GM18873 (cell line): ENCODE results near the gene MYCBP2.
"Not testable (repeated sequence)": the region's sequence is repeated elsewhere in the genome, so short reads cannot be mapped to it uniquely, and the experiment has no call there.

Experiments used
- ATAC-seq: cut with Tn5 transposase; IDR thresholded peaks from one replicate; pipeline ENCODE4 v1.9.1; 2021; ENCODE audit warnings: mild to moderate bottlenecking, moderate library complexity, moderate number of reproducible peaks; ENCODE audit not compliant: unreplicated experiment, low FRiP score

MYCBP2 gene

GRCh38 chr13:77222909-77223308 lies 104.0 kb downstream of the MYCBP2 start:
- ATAC-seq, result no peak

- ATAC-seq, result no peak
These were observed 104.7 kb downstream of the MYCBP2 start for GRCh38 chr13:77222000-77222690.

- no peak for ATAC-seq
These were observed 107.5 kb downstream of the MYCBP2 start for GRCh38 chr13:77219401-77219800.

GRCh38 chr13:77218274-77218673 lies 108.6 kb downstream of the MYCBP2 start:
- ATAC-seq, result no peak

GRCh38 chr13:77215543-77215942 lies 111.4 kb downstream of the MYCBP2 start:
- ATAC-seq, result no peak

- ATAC-seq, result no peak
These were observed 113.2 kb downstream of the MYCBP2 start for GRCh38 chr13:77213644-77214043.

GRCh38 chr13:77207943-77208342 lies 119.0 kb downstream of the MYCBP2 start:
- no peak for ATAC-seq

- not testable (repeated sequence) for ATAC-seq
These were observed 127.9 kb downstream of the MYCBP2 start for GRCh38 chr13:77198995-77199394.

GRCh38 chr13:77196052-77196618 lies 130.8 kb downstream of the MYCBP2 start:
- no peak for ATAC-seq

GRCh38 chr13:77190349-77190958 lies 136.4 kb downstream of the MYCBP2 start:
- ATAC-seq, result no peak

- ATAC-seq, result no peak
These were observed 141.2 kb downstream of the MYCBP2 start for GRCh38 chr13:77185721-77186120.

- peak; percentile 97 for ATAC-seq
These were observed 142.4 kb downstream of the MYCBP2 start for GRCh38 chr13:77184455-77184854.

GRCh38 chr13:77180011-77180410 lies 146.9 kb downstream of the MYCBP2 start:
- no peak for ATAC-seq

- ATAC-seq, result no peak
These were observed 149.2 kb downstream of the MYCBP2 start for GRCh38 chr13:77177646-77178045.

GRCh38 chr13:77176350-77176749 lies 150.5 kb downstream of the MYCBP2 start:
- no peak for ATAC-seq

GRCh38 chr13:77172650-77173049 lies 154.2 kb downstream of the MYCBP2 start:
- no peak for ATAC-seq

- no peak for ATAC-seq
These were observed 155.4 kb downstream of the MYCBP2 start for GRCh38 chr13:77171451-77171850.

GRCh38 chr13:77168237-77168636 lies 158.7 kb downstream of the MYCBP2 start:
- no peak for ATAC-seq

GRCh38 chr13:77150651-77151050 lies 176.2 kb downstream of the MYCBP2 start:
- no peak for ATAC-seq

GRCh38 chr13:77143431-77143830 lies 183.5 kb downstream of the MYCBP2 start:
- no peak for ATAC-seq

- no peak for ATAC-seq
These were observed 187.6 kb downstream of the MYCBP2 start for GRCh38 chr13:77139306-77139705.

GRCh38 chr13:77138813-77139212 lies 188.1 kb downstream of the MYCBP2 start:
- ATAC-seq, result no peak
